ENCODE results near the gene TBX5. TPM values are rescaled to one million over a fixed set of nuclear protein-coding genes. Genes with fewer than 3 reads are reported as not detected.

Gene TBX5
- total and polyA plus RNA-seq, 9 of the 15 experiments (the other 6 are each of a cell fraction or from before 2014, with no cell fraction given): not detected

DNA sequence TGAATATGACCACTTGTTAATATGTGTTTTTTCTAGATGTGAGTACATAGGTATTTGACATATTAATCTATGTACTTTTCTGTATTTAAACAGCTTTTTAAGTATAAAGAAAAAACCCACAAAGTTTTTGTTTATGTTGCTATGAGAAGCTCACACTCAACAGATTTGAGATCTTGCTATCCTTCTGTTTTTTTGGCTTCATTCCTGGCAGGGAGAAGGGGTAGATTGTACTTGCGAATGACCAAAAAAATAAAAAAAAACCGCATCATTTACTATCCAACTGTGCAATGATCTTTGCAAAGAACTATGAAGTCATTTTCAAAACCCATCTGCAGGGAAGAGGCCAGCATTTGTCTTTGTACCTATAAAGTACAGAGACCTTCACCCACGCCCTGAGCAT, 28.4 kb upstream of the TBX5 start:
- no peak overlapping the region for H3K9ac ChIP-seq (ENCODE audit: insufficient read depth in 1 of 2, low read depth in 2 of 2, low read length in 2 of 2)
- DNase-seq (ENCODE audit: extremely low read depth in 1 of 4, low spot score in 3 of 4): no peak
- ChIA-PET CTCF (ENCODE audit: low intra/inter-chr PET ratio) (no interaction called here), POLR2A (no interaction called here)
- H2AFZ ChIP-seq (ENCODE audit: low read depth, low read length): no peak overlapping the region
- no peak overlapping the region for H3K4me2 ChIP-seq (ENCODE audit: insufficient read depth, low read length)
- no peaks in the 10 kb centered on the region for H3K9me1 ChIP-seq (ENCODE audit: control insufficient read depth, insufficient read depth, low read length)
- no peaks in the 10 kb centered on the region for H4K20me1 ChIP-seq (replicated peaks; ENCODE audit: control insufficient read depth, insufficient read depth, low read length)
- H3K36me3 ChIP-seq (ENCODE audit: control insufficient read depth, insufficient read depth, low read length): no peaks in the 10 kb centered on the region
- no peak for ATAC-seq
- H3K27me3 ChIP-seq (ENCODE audit: control insufficient read depth in 2 of 2, insufficient read depth in 2 of 2, low read length in 2 of 2): peaks cover 2 to 4% of the 10 kb centered on the region in 2 experiments; a peak in 3 of 5 replicates
- FAIRE-seq: no peak
- intact Hi-C loops (cut with micrococcal nuclease) (no loop called here), in situ Hi-C loops (cut with MboI) (no loop called here)
- no TSS peak for BruUV-seq (replicated peaks)
- 0% methylated on average over 3 of the region's 3 CpGs for WGBS (ENCODE audit: insufficient coverage, low coverage, missing lambda C conversion rate)
- no peaks in the 10 kb centered on the region for H3K79me2 ChIP-seq (ENCODE audit: control insufficient read depth, insufficient read depth, low read length)
- no peak overlapping the region for H3K27ac ChIP-seq (ENCODE audit: extremely low read depth, low read depth, low read length)
- no peak overlapping the region for H3K4me3 ChIP-seq
- no peaks in the 10 kb centered on the region for H3K4me1 ChIP-seq (replicated peaks in 1 of 2; ENCODE audit: control insufficient read depth in 2 of 2, insufficient read depth in 2 of 2, low read length in 2 of 2)
- no peaks in the 10 kb centered on the region for H3K9me3 ChIP-seq (replicated peaks; ENCODE audit: control insufficient read depth, insufficient read depth, low read depth, low read length)
- TF ChIP-seq ZNF282 (CRISPR knock-in tag; IDR thresholded peaks at IDR 0.05) (no peak), ZNF408 (CRISPR knock-in tag; IDR thresholded peaks at IDR 0.05; ENCODE audit: low read depth) (no peak), KLF10 (CRISPR knock-in tag; IDR thresholded peaks at IDR 0.05) (no peak), ZNF324 (CRISPR knock-in tag; IDR thresholded peaks at IDR 0.05) (no peak), ZNF431 (CRISPR knock-in tag; IDR thresholded peaks at IDR 0.05) (no peak), NFXL1 (CRISPR knock-in tag; IDR thresholded peaks at IDR 0.05) (no peak), FOXA1 (IDR thresholded peaks at IDR 0.05; ENCODE audit: borderline replicate concordance) (no peak), GTF2E2 (tag; IDR thresholded peaks at IDR 0.05) (no peak), U2AF2 (optimal IDR thresholded peaks at IDR 0.05; ENCODE audit: low read depth, low read length) (no peak), THRAP3 (IDR thresholded peaks at IDR 0.05; ENCODE audit: borderline replicate concordance) (no peak)
- TF ChIP-seq, protein P1, sequence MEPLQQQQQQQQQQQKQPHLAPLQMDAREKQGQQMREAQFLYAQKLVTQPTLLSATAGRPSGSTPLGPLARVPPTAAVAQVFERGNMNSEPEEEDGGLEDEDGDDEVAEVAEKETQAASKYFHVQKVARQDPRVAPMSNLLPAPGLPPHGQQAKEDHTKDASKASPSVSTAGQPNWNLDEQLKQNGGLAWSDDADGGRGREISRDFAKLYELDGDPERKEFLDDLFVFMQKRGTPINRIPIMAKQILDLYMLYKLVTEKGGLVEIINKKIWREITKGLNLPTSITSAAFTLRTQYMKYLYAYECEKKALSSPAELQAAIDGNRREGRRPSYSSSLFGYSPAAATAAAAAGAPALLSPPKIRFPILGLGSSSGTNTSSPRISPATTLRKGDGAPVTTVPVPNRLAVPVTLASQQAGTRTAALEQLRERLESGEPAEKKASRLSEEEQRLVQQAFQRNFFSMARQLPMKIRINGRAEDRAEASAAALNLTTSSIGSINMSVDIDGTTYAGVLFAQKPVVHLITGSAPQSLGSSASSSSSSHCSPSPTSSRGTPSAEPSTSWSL (CRISPR knock-in tag; IDR thresholded peaks at IDR 0.05; ENCODE audit: borderline replicate concordance): no peak
- TF ChIP-seq, protein P2, sequence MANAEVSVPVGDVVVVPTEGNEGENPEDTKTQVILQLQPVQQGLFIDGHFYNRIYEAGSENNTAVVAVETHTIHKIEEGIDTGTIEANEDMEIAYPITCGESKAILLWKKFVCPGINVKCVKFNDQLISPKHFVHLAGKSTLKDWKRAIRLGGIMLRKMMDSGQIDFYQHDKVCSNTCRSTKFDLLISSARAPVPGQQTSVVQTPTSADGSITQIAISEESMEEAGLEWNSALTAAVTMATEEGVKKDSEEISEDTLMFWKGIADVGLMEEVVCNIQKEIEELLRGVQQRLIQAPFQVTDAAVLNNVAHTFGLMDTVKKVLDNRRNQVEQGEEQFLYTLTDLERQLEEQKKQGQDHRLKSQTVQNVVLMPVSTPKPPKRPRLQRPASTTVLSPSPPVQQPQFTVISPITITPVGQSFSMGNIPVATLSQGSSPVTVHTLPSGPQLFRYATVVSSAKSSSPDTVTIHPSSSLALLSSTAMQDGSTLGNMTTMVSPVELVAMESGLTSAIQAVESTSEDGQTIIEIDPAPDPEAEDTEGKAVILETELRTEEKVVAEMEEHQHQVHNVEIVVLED (CRISPR knock-in tag; IDR thresholded peaks at IDR 0.05): no peak
- TF ChIP-seq, protein P3, sequence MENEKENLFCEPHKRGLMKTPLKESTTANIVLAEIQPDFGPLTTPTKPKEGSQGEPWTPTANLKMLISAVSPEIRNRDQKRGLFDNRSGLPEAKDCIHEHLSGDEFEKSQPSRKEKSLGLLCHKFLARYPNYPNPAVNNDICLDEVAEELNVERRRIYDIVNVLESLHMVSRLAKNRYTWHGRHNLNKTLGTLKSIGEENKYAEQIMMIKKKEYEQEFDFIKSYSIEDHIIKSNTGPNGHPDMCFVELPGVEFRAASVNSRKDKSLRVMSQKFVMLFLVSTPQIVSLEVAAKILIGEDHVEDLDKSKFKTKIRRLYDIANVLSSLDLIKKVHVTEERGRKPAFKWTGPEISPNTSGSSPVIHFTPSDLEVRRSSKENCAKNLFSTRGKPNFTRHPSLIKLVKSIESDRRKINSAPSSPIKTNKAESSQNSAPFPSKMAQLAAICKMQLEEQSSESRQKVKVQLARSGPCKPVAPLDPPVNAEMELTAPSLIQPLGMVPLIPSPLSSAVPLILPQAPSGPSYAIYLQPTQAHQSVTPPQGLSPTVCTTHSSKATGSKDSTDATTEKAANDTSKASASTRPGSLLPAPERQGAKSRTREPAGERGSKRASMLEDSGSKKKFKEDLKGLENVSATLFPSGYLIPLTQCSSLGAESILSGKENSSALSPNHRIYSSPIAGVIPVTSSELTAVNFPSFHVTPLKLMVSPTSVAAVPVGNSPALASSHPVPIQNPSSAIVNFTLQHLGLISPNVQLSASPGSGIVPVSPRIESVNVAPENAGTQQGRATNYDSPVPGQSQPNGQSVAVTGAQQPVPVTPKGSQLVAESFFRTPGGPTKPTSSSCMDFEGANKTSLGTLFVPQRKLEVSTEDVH (IDR thresholded peaks at IDR 0.05; ENCODE audit: low read depth, partially characterized antibody): no peak
- TF ChIP-seq, protein P4, sequence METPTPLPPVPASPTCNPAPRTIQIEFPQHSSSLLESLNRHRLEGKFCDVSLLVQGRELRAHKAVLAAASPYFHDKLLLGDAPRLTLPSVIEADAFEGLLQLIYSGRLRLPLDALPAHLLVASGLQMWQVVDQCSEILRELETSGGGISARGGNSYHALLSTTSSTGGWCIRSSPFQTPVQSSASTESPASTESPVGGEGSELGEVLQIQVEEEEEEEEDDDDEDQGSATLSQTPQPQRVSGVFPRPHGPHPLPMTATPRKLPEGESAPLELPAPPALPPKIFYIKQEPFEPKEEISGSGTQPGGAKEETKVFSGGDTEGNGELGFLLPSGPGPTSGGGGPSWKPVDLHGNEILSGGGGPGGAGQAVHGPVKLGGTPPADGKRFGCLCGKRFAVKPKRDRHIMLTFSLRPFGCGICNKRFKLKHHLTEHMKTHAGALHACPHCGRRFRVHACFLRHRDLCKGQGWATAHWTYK (CRISPR knock-in tag; IDR thresholded peaks at IDR 0.05): no peak
